HG03139 (cell line): ENCODE data around the gene PRSS21.

Source experiments
- ATAC-seq: cut with Tn5 transposase; IDR thresholded peaks from one replicate; pipeline ENCODE4 v1.9.1; 2021; ENCODE audit not compliant: unreplicated experiment

The PRSS21 gene

DNA sequence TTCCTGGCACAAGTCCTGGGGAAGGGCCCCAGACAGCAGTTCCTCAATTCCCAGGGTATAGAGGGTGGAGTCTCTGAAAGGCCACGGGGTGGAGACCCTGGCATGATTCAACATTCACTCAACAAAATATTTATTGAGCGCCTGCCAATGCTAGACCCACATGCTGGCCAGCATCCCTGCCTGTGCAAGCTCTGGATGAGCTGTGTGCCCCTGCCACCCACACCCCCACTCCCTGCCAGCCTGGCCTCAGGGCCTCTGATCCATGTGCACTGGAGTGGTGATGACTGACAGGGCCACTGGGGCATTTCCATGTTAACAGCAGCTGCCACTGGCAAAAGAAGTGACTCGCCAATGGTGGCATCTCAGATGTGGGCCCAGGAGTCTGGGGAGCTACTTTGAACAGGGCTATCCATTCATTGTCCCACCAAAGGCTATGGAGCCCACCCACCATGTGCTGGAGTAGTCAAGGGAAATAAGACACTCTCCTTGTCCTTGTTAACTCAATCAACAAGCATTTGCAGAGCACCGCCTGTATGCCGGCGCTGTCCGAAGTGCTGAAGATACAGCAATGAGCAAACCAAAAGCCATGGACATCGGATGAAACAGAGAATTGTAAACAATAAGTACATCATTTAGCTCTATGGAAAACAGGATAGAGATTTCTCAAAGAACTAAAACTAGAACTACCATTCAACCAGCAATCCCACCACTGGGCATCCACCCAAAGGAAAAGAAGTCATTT lies 44.0 kb downstream of the PRSS21 start:
- ATAC-seq, result no peak

DNA sequence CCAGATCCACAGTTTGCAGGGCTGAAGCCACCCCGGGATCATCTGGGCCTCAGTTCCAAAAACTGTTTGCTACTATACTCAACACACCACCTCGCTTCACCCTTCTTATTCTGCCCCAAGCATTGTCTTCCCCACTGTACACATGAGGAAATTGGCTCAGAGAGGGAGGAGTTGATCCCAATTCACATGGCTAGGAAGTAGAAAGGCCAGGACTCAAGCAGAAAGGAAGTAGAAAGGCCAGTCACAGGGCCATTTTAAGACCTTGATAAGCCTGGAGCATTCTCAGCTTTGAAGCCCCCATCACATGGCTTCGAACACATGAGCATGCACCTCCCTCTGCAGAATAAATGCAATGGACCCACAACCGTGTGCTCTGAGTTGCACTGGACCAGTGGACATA lies 48.6 kb downstream of the PRSS21 start:
- no peak for ATAC-seq

DNA sequence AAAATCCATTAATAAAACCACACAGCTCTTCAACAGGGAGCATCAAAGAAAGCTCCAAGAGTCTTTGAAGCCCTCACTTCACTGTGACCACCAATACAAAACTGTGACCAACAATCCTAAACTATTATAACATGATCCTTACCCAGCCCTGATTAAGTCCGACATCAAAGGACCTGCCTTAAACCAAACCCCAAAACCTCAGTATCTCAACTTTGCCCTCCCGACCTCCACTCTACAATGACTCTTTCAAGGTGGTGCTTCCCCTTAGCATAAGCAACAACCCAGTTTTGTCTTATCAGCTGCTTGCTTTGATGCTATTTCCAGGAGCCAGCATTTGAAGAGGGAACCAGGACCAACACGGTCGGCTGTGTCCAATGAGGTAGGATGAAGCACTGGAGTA lies 49.4 kb downstream of the PRSS21 start:
- ATAC-seq, result no peak

DNA sequence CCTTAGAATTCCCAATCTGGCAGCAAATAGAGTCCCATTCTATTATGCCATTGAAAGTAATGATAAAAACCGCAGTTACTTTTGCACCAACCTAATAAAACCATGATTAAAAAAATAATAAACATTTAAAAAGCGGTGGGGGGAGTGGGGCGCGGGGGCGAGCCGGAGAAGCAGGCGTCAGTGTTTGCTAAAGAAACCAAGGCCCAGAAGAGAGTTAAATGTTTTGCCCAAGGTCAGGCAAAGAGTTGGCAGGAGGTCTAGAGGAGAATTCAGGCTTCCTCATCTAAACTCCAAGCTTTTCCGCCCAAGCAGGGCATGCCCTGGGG lies 50.6 kb downstream of the PRSS21 start:
- ATAC-seq, result no peak

DNA sequence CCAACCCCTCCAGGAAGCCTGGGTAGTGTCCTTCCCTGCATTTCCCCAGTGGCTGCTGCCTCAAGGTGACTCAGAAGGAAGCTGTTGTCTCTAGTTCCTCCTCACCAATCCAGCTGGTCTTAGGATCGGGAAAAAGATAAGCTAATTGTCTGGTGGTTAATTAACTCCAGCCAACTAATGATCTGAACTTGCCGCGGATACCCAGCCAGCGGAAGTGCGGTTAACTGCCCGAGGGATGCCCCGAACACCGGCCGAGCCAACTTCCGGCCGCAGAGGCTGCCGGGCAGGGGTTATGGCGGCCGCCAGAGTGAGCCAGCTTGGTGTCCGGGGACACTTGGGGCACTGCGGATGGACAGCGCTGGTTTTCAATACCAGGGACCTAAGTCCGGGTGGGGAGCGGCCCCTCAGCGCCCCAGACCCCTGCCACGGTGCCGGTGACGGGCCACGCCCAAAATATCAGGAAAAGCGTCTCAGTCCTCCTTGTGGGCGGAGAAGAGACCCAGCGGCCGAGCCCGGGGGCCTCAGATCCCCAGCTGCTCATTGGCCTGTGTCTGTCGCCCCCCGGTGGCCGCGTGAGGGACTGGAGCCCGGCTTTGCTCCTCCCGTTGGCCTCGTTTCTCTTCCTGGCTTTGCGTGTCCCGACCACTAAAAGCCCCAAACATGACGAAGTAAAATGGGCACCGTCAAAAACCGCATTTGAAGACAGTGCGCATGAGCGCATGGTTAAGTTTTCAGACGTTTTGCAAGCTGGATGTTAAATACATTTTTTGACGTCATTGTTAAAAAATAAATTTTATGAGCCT lies 51.2 kb downstream of the PRSS21 start:
- peak; percentile 78 for ATAC-seq
